CD14-positive monocyte (primary cell): ENCODE results near the gene CNNM1. TPM values are rescaled to one million over a fixed set of nuclear protein-coding genes. Genes with fewer than 3 reads are reported as not detected.

Experiments used
- DNase-seq, 3 donors: peaks; one replicate each; pipeline ENCODE4 v3.0.0-alpha.2; 2011 to 2022
- H2AFZ ChIP-seq: 2 replicates; pipeline ENCODE4 v1.6.0; 2012; ENCODE audit warnings: mild to moderate bottlenecking, low read depth, low read length, inconsistent platforms; ENCODE audit not compliant: insufficient read depth, poor library complexity, severe bottlenecking
- H3K27ac ChIP-seq, 2 donors: 1 replicate in 1 of 2; 2 replicates in 1 of 2; pipeline ENCODE4 v1.5.1; 2012 to 2013; ENCODE audit warnings: low read length in 2 of 2, control low read depth in 1 of 2, inconsistent platforms in 1 of 2, low read depth in 1 of 2, mild to moderate bottlenecking in 1 of 2
- H3K27me3 ChIP-seq, 2 donors: one replicate each; pipeline versions ENCODE4 v1.6.0 to v1.6.1; 2011 to 2013; ENCODE audit warnings: low read length in 2 of 2; ENCODE audit not compliant: control insufficient read depth in 2 of 2, insufficient read depth in 2 of 2
- H3K36me3 ChIP-seq, 2 donors: replicated peaks in 1 of 2; 1 replicate in 1 of 2; 2 replicates in 1 of 2; pipeline versions ENCODE4 v1.5.1 to v1.6.1; 2012 to 2013; ENCODE audit warnings: low read length in 2 of 2, control low read depth in 1 of 2, inconsistent platforms in 1 of 2, mild to moderate bottlenecking in 1 of 2; ENCODE audit not compliant: insufficient read depth in 2 of 2, control insufficient read depth in 1 of 2
- H3K4me1 ChIP-seq, 2 donors: 1 replicate in 1 of 2; 2 replicates in 1 of 2; pipeline versions ENCODE4 v1.5.1 to v1.6.1; 2012 to 2013; ENCODE audit warnings: low read length in 2 of 2, control low read depth in 1 of 2, inconsistent platforms in 1 of 2, mild to moderate bottlenecking in 1 of 2, moderate library complexity in 1 of 2; ENCODE audit not compliant: insufficient read depth in 2 of 2, control insufficient read depth in 1 of 2
- H3K4me2 ChIP-seq: replicated peaks from 2 replicates; pipeline ENCODE3; 2012; ENCODE audit warnings: low read length, moderate library complexity, mild to moderate bottlenecking; ENCODE audit not compliant: poor library complexity, severe bottlenecking; ENCODE audit errors: extremely low read depth
- H3K4me3 ChIP-seq, 3 experiments: fragments of 200-600 bp in 1 of 3; sonication (generic) in 1 of 3; replicated peaks in 1 of 3; 1 replicate in 2 of 3; 2 replicates in 1 of 3; pipeline ENCODE4 v1.5.1; 2011 to 2013; ENCODE audit warnings: low read length in 3 of 3, mild to moderate bottlenecking in 3 of 3, control low read depth in 2 of 3, low read depth in 2 of 3, inconsistent platforms in 1 of 3, moderate library complexity in 1 of 3
- H3K79me2 ChIP-seq: 2 replicates; pipeline ENCODE4 v1.6.0; 2012; ENCODE audit warnings: mild to moderate bottlenecking, control low read depth, inconsistent platforms, low read length, moderate library complexity; ENCODE audit not compliant: insufficient read depth
- H3K9ac ChIP-seq: 2 replicates; pipeline ENCODE4 v1.6.0; 2017; ENCODE audit warnings: low read length, mild to moderate bottlenecking; ENCODE audit not compliant: insufficient read depth, poor library complexity, severe bottlenecking
- H3K9me3 ChIP-seq, 2 donors: replicated peaks in 1 of 2; 1 replicate in 1 of 2; 2 replicates in 1 of 2; pipeline versions ENCODE4 v1.5.1 to v1.6.1; 2012 to 2013; ENCODE audit warnings: low read length in 2 of 2, control low read depth in 1 of 2; ENCODE audit not compliant: control insufficient read depth in 1 of 2, insufficient read depth in 1 of 2
- H4K20me1 ChIP-seq: 2 replicates; pipeline ENCODE4 v1.6.0; 2012; ENCODE audit warnings: mild to moderate bottlenecking, low read length, control low read depth, moderate library complexity; ENCODE audit not compliant: insufficient read depth
- H3K27ac Mint-ChIP-seq, 7 donors: one replicate each; pipeline ENCODE4 v1.8.0; 2020; ENCODE audit warnings: mild to moderate bottlenecking in 7 of 7, mixed read lengths in 7 of 7, moderate library complexity in 6 of 7, inconsistent platforms in 2 of 7
- H3K27me3 Mint-ChIP-seq, 3 donors: one replicate each; pipeline ENCODE4 v1.8.0; 2021 to 2022; ENCODE audit warnings: low read depth in 3 of 3, mild to moderate bottlenecking in 3 of 3, mixed read lengths in 3 of 3, moderate library complexity in 3 of 3, inconsistent platforms in 1 of 3
- H3K36me3 Mint-ChIP-seq, 2 donors: one replicate each; pipeline ENCODE4 v1.8.0; 2020; ENCODE audit warnings: mixed read lengths in 2 of 2, inconsistent platforms in 1 of 2, mild to moderate bottlenecking in 1 of 2
- H3K4me1 Mint-ChIP-seq: one replicate; pipeline ENCODE4 v1.8.0; 2020; ENCODE audit warnings: mild to moderate bottlenecking, mixed read lengths
- H3K4me3 Mint-ChIP-seq, 2 donors: one replicate each; pipeline ENCODE4 v1.8.0; 2020; ENCODE audit warnings: mild to moderate bottlenecking in 2 of 2, mixed read lengths in 2 of 2, moderate library complexity in 1 of 2
- H3K9me3 Mint-ChIP-seq, 7 donors: one replicate each; pipeline ENCODE4 v1.8.0; 2020 to 2022; ENCODE audit warnings: mixed read lengths in 7 of 7, mild to moderate bottlenecking in 6 of 7, moderate library complexity in 6 of 7, inconsistent platforms in 2 of 7
- WGBS: methylation state at CpG from one replicate; pipeline ENCODE4 v1.1.5; 2013; ENCODE audit warnings: missing lambda C conversion rate; ENCODE audit not compliant: insufficient coverage; 5-methylcytosine and 5-hydroxymethylcytosine counted together
- intact Hi-C, 2 donors: fragments of 100-400 bp; cut with micrococcal nuclease; formaldehyde crosslinking; loops; one replicate each; pipeline versions ENCODE4 v1.15.0 to v1.15.1; 2023
- polyA plus RNA-seq, 3 donors: library from polyadenylated mRNA; depleted of rRNA in 1 of 3; unstranded in 2 of 3; stranded (reverse) in 1 of 3; fragments of 300-500 nt in 2 of 3; fragments of >200 nt in 1 of 3; fragmentation: Illumina TruSeq in 2 of 3; gene quantifications; 1 replicate in 2 of 3; 2 replicates in 1 of 3; pipeline ENCODE4 v1.2.3, GENCODE V29; 2012 to 2021
- TF ChIP-seq, protein P1 (sequence below): fragments of 200-600 bp; IDR thresholded peaks from one replicate; pipeline ENCODE4 v1.8.0; 2022; ENCODE audit warnings: antibody characterized with exemption, mild to moderate bottlenecking

Gene CNNM1
- polyA plus RNA-seq, 3 donors = not detected

DNA sequence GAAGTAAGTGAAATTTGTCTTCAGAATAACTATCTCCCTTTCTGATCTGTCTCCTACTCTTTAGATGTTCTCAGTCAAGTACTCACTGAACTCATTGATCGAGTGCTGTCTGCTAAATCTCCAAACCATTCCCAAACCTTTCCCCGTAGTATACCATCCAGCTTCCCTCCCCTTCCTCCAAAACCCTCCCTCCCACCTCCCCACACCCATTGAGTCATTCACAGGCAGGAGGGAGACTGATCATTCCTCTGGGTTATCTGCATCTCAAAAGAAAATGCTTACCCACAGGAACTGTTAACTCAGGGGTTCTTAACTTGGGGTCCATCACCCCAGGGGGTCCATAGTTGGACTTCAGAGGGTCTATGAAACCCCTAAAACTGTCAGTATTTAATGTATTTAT is 63.9 kb downstream of the CNNM1 start:
- Histone ChIP-seq H3K4me2 (no peak overlapping the region), H3K36me3 (peaks cover 3 to 17% of the 10 kb centered on the region in 2 donors), H3K79me2 (no peaks in the 10 kb centered on the region), H3K4me3 (no peak overlapping the region), H3K9me3 (no peaks in the 10 kb centered on the region), H3K27ac (no peak overlapping the region), H3K9ac (no peak overlapping the region), H3K4me1 (no peaks in the 10 kb centered on the region), H3K27me3 (no peaks in the 10 kb centered on the region), H4K20me1 (no peaks in the 10 kb centered on the region), H2AFZ (no peak overlapping the region)
- TF ChIP-seq, protein P1, sequence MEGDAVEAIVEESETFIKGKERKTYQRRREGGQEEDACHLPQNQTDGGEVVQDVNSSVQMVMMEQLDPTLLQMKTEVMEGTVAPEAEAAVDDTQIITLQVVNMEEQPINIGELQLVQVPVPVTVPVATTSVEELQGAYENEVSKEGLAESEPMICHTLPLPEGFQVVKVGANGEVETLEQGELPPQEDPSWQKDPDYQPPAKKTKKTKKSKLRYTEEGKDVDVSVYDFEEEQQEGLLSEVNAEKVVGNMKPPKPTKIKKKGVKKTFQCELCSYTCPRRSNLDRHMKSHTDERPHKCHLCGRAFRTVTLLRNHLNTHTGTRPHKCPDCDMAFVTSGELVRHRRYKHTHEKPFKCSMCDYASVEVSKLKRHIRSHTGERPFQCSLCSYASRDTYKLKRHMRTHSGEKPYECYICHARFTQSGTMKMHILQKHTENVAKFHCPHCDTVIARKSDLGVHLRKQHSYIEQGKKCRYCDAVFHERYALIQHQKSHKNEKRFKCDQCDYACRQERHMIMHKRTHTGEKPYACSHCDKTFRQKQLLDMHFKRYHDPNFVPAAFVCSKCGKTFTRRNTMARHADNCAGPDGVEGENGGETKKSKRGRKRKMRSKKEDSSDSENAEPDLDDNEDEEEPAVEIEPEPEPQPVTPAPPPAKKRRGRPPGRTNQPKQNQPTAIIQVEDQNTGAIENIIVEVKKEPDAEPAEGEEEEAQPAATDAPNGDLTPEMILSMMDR = no peak
- Mint-ChIP-seq H3K27me3 (peaks cover 1 to 3% (median 3%) of the 10 kb centered on the region in 3 donors), H3K9me3 (no peaks in the 10 kb centered on the region), H3K4me1 (peaks cover 5% of the 10 kb centered on the region), H3K4me3 (no peak overlapping the region), H3K27ac (peak overlapping the region in 1 of 7 donors; percentile 21), H3K36me3 (peaks cover 14 to 21% of the 10 kb centered on the region in 2 donors)
- intact Hi-C loops = loop anchor here (5.0 to 10.0 kb wide), 2 partner anchors 219 to 222 kb away; no protein-coding TSS in a partner anchor
- no peak for DNase-seq
- WGBS = 83% methylated on average over 1 of the region's 2 CpGs

DNA sequence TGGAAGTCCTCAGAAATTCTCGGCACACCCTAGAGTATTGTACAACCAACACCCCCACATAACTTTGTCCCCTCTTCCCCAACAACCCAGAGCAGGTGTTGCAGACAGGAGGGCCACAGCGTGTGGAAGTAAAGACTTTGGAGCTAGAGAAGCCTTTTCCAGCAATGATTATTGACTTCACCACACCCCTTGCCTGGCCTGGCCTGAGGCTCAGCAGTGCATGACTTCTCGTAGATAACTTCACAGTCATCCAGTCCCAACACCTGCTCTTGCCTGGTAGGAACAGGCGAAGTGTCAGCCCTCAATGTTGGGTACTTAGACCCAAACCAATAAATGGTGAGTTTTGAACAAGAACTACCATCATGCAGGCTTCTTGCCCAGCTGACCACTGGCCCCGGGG is 64.5 kb downstream of the CNNM1 start:
- Histone ChIP-seq H3K9ac (no peak overlapping the region), H3K4me3 (no peak overlapping the region), H3K4me2 (no peak overlapping the region), H3K79me2 (no peaks in the 10 kb centered on the region), H3K27me3 (no peaks in the 10 kb centered on the region), H3K27ac (no peak overlapping the region), H3K4me1 (no peaks in the 10 kb centered on the region), H2AFZ (no peak overlapping the region), H3K9me3 (no peaks in the 10 kb centered on the region), H3K36me3 (peaks cover 3 to 23% of the 10 kb centered on the region in 2 donors), H4K20me1 (no peaks in the 10 kb centered on the region)
- Mint-ChIP-seq H3K27me3 (peaks cover 1 to 3% (median 3%) of the 10 kb centered on the region in 3 donors), H3K9me3 (no peaks in the 10 kb centered on the region), H3K4me3 (no peak overlapping the region), H3K4me1 (peaks cover 5% of the 10 kb centered on the region), H3K36me3 (peaks cover 16 to 26% of the 10 kb centered on the region in 2 donors), H3K27ac (no peak overlapping the region)
- TF ChIP-seq, protein P1 = no peak
- no peak for DNase-seq
- intact Hi-C loops = loop anchor here (5.0 to 10.0 kb wide), 2 partner anchors 219 to 221 kb away; no protein-coding TSS in a partner anchor
- 93% methylated on average over 3 of the region's 5 CpGs for WGBS
